ENCODE data around the gene EHBP1. TPM values are rescaled to one million over a fixed set of nuclear protein-coding genes. Genes with fewer than 3 reads are reported as not detected.

The EHBP1 gene
- total and polyA plus RNA-seq, 4 donors: 59.2 to 108 (median 83.2) TPM

DNA sequence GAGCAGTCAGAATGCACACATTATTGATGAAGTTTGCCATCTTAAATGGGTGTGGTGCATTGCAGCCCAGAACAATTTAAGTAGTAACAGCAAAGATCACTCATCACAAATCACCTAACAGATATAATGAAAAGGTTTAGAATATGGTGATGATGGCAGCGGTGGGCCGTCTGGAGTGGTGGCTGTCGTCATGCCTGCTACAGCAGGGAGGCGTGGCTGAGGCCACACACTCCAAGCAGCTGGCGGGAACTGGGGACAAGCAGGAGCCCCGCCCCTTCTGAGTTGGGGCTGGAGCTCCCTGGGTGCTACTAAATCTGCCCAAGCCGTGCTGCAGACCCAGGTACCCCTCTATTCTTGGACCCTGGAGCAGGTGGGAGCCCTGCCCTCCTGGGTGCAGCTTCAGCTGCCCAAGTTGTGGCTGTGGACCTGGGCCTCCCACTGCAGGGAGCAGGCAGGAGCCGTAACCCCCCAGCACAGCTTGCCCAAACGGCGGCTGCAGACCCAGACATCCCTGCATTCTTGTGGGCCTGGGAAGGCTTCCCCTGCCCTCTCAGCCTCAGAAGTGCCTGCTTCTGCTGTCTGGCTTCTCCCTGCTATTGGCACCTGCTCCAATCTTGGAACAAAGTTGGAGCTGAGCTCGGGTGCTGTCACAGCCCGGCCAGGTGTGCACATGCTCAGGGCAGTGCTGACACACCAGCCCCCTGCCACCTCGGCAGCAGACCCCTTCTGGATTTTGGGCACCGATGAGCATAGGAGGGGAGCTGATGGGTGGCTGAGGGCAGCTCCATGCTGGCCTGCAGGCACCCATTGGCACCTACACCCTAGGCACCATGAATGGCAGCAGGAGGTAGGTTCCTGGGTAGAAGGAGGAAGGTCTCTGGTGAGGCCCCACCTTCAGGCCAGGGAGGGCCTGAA lies 149.3 kb downstream of the EHBP1 start:
- WGBS (ENCODE audit: insufficient coverage): 94% methylated on average over 14 of the region's 14 CpGs
- Histone ChIP-seq H3K27ac (ENCODE audit: low read depth, low read length) (no peak overlapping the region), H3K27me3 (ENCODE audit: control insufficient read depth, insufficient read depth, low read length) (no peaks in the 10 kb centered on the region), H3K36me3 (ENCODE audit: control insufficient read depth, insufficient read depth, low read length) (peaks cover 19% of the 10 kb centered on the region), H3K4me3 (ENCODE audit: low read depth, low read length) (no peak overlapping the region), H3K4me1 (ENCODE audit: control insufficient read depth, insufficient read depth, low read length) (no peaks in the 10 kb centered on the region), H3K9me3 (ENCODE audit: control insufficient read depth, insufficient read depth, low read length) (peaks cover 6% of the 10 kb centered on the region)
- no peak for DNase-seq (ENCODE audit: low read depth in 4 of 6, low spot score in 6 of 6)

DNA sequence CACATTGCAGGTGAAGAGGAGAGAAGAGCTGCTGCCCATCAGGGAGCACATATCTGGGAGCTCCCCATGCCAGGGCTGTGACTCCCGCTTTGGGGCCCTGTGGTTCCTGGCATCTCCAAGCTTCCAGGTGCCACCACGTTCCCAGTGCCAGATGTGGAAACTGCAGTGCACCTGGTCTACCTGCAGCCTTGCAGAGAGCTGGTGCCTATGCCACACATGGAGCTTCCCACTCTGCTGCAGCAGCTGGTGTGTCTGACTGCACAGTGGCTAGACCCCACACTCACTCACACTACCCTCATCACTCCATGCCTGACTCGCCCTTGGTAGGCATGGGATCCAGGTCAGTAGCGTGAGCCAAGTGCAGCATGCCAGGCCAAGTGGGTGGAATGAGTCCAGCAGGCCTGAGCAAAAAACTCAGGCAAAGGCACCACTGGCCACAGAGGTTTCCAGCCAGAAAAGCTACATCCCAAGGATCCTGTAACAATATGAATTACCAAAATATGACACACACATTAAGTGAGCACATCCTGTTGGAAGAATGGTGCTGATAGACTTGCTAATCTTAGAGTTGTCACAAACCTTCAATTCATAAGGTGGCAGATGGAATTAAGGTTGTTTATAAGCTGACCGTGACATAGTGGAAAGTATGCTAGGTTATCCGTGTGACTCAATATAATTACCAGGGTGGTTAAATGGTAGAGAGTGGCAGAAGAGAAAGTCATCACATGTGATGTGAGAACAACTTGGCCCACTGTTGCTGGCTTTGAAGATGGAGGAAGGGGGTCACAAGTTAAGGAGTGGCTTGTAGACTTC lies 150.9 kb downstream of the EHBP1 start:
- 92% methylated on average over 6 of the region's 6 CpGs for WGBS (ENCODE audit: insufficient coverage)
- Histone ChIP-seq H3K27me3 (ENCODE audit: control insufficient read depth, insufficient read depth, low read length) (no peaks in the 10 kb centered on the region), H3K4me3 (ENCODE audit: low read depth, low read length) (no peak overlapping the region), H3K36me3 (ENCODE audit: control insufficient read depth, insufficient read depth, low read length) (peaks cover 24% of the 10 kb centered on the region), H3K4me1 (ENCODE audit: control insufficient read depth, insufficient read depth, low read length) (no peaks in the 10 kb centered on the region), H3K27ac (ENCODE audit: low read depth, low read length) (no peak overlapping the region), H3K9me3 (ENCODE audit: control insufficient read depth, insufficient read depth, low read length) (peaks cover 6% of the 10 kb centered on the region)
- DNase-seq (ENCODE audit: low read depth in 4 of 6, low spot score in 6 of 6): no peak

DNA sequence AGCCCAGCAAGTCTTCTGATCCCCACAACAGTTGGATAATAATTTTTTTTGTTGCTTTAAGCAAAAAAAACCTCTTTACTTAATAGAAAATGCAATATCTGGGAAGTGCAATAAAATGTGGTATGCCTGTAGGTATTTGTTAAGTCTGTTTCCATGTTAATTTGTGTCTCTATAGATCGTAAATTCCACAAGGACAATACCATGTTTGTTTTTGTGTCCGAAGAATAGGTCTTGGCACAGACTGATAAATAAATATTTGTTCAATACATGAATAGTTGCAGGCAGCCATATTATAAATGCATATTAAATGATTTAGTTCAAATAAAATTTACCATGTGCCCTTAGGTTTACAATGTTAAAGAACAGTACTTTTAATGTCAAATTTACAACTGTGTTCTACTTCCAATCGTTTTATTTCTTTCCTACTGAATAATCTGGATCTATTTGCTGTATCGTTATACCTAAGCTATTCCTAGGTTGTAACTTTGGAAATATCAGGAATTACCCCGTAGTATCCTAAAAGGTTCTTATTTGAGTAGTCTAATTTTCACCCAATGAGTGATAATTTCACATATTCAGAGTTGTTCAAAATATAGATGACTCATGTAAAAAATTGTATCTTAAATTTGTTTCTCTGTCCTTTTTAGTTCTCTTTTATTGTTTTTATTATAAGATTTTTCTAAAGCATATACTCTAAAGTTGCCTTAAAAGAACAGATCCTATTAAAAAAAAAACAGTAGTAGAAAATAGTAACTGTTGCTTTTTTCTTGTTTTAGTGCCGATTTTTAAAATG lies 151.8 kb downstream of the EHBP1 start:
- WGBS (ENCODE audit: insufficient coverage): 100% methylated on average over 1 of the region's 6 CpGs
- Histone ChIP-seq H3K4me3 (ENCODE audit: low read depth, low read length) (no peak overlapping the region), H3K36me3 (ENCODE audit: control insufficient read depth, insufficient read depth, low read length) (peaks cover 24% of the 10 kb centered on the region)

GRCh38 chr2:62858231-62858832 lies 152.8 kb downstream of the EHBP1 start:
- no peaks in the 10 kb centered on the region for H3K4me1 ChIP-seq (ENCODE audit: control insufficient read depth, insufficient read depth, low read length)
- no peak overlapping the region for H3K27ac ChIP-seq (ENCODE audit: low read depth, low read length)
- 92% methylated on average over 1 of the region's 2 CpGs for WGBS (ENCODE audit: insufficient coverage)
- peaks cover 6% of the 10 kb centered on the region for H3K9me3 ChIP-seq (ENCODE audit: control insufficient read depth, insufficient read depth, low read length)
- no peak for DNase-seq (ENCODE audit: low read depth in 4 of 6, low spot score in 6 of 6)
- H3K4me3 ChIP-seq (ENCODE audit: low read depth, low read length): no peak overlapping the region
- peaks cover 24% of the 10 kb centered on the region for H3K36me3 ChIP-seq (ENCODE audit: control insufficient read depth, insufficient read depth, low read length)
- no peaks in the 10 kb centered on the region for H3K27me3 ChIP-seq (ENCODE audit: control insufficient read depth, insufficient read depth, low read length)

More for the DNA sequence above, 151.8 kb downstream of the EHBP1 start:
- Histone ChIP-seq H3K9me3 (ENCODE audit: control insufficient read depth, insufficient read depth, low read length) (peaks cover 6% of the 10 kb centered on the region), H3K27me3 (ENCODE audit: control insufficient read depth, insufficient read depth, low read length) (no peaks in the 10 kb centered on the region), H3K27ac (ENCODE audit: low read depth, low read length) (no peak overlapping the region), H3K4me1 (ENCODE audit: control insufficient read depth, insufficient read depth, low read length) (no peaks in the 10 kb centered on the region)
- no peak for DNase-seq (ENCODE audit: low read depth in 4 of 6, low spot score in 6 of 6)

DNA sequence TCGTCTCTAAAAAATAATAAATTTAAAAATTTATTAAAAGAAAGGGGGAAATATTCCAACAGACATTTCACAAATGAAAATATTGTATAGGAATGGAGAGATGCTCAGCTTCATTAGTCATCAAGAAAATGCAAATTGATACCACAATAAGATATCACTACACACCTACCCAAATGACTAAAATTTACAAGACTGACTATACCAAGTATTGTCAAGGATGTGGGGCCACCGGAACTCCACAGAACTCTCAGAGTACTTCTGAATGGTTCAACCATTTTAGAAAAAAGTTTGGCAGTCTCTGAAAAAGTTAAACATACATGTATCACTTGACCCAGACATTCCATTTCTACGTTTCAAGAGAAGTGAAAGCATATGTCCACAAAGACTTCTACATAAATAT lies 163.4 kb downstream of the EHBP1 start:
- Histone ChIP-seq H3K27me3 (ENCODE audit: control insufficient read depth, insufficient read depth, low read length) (no peaks in the 10 kb centered on the region), H3K27ac (ENCODE audit: low read depth, low read length) (no peak overlapping the region), H3K4me1 (ENCODE audit: control insufficient read depth, insufficient read depth, low read length) (no peaks in the 10 kb centered on the region), H3K9me3 (ENCODE audit: control insufficient read depth, insufficient read depth, low read length) (peaks cover 6% of the 10 kb centered on the region), H3K4me3 (ENCODE audit: low read depth, low read length) (no peak overlapping the region), H3K36me3 (ENCODE audit: control insufficient read depth, insufficient read depth, low read length) (peaks cover 5% of the 10 kb centered on the region)
- whole genome bisulfite sequencing (ENCODE audit: insufficient coverage): no CpG with 5 or more reads among the region's 3 CpGs
- no peak for DNase-seq (ENCODE audit: low read depth in 4 of 6, low spot score in 6 of 6)

DNA sequence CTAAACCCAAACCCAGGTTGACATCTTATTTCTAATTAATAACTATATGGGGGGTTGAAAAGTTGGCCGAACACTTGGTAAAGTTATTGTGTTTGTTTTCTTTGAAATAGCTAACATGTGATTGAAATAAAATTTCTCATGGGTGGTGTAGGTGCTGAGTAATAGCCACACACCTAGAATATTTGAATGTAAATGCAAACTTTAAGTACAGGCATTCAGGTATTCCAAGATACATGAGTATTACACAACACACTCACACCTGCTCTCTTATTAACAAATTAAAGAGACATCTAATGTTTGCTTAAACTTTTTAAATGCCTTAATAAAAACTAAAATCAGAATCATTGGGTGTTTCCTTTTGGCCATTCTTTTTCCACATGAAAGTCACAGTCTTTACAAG lies 165.5 kb downstream of the EHBP1 start:
- no CpG with 5 or more reads among the region's 1 CpG for WGBS (ENCODE audit: insufficient coverage)
- Histone ChIP-seq H3K27ac (ENCODE audit: low read depth, low read length) (no peak overlapping the region), H3K27me3 (ENCODE audit: control insufficient read depth, insufficient read depth, low read length) (no peaks in the 10 kb centered on the region), H3K4me3 (ENCODE audit: low read depth, low read length) (no peak overlapping the region), H3K4me1 (ENCODE audit: control insufficient read depth, insufficient read depth, low read length) (no peaks in the 10 kb centered on the region), H3K36me3 (ENCODE audit: control insufficient read depth, insufficient read depth, low read length) (peaks cover 12% of the 10 kb centered on the region), H3K9me3 (ENCODE audit: control insufficient read depth, insufficient read depth, low read length) (peaks cover 9% of the 10 kb centered on the region)
- DNase-seq (ENCODE audit: low read depth in 4 of 6, low spot score in 6 of 6): no peak

DNA sequence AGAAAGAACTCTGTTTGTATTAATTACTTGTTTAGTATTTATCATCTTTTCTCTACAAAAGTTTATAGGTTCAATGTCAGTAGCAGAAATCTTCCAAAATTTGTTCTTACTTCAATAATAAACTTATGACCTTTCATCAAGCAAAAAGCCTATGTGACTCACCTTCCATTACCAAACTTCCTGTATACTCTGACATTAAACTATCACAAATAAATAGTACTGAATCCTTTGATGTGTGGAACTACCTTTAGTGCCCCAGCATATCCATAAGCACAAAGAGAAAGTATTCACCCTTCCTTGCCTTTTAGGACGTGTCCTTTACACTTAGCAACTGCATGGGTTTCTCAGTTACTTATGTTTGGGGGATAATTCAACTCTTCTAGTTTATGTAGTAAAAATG lies 166.0 kb downstream of the EHBP1 start:
- no peak overlapping the region for H3K27ac ChIP-seq (ENCODE audit: low read depth, low read length)
- H3K27me3 ChIP-seq (ENCODE audit: control insufficient read depth, insufficient read depth, low read length): no peaks in the 10 kb centered on the region
- no peaks in the 10 kb centered on the region for H3K4me1 ChIP-seq (ENCODE audit: control insufficient read depth, insufficient read depth, low read length)
- no peak for DNase-seq (ENCODE audit: low read depth in 4 of 6, low spot score in 6 of 6)
- no peak overlapping the region for H3K4me3 ChIP-seq (ENCODE audit: low read depth, low read length)
- H3K36me3 ChIP-seq (ENCODE audit: control insufficient read depth, insufficient read depth, low read length): peaks cover 12% of the 10 kb centered on the region
- WGBS (ENCODE audit: insufficient coverage): no CpG with 5 or more reads among the region's 1 CpG
- H3K9me3 ChIP-seq (ENCODE audit: control insufficient read depth, insufficient read depth, low read length): peaks cover 10% of the 10 kb centered on the region

DNA sequence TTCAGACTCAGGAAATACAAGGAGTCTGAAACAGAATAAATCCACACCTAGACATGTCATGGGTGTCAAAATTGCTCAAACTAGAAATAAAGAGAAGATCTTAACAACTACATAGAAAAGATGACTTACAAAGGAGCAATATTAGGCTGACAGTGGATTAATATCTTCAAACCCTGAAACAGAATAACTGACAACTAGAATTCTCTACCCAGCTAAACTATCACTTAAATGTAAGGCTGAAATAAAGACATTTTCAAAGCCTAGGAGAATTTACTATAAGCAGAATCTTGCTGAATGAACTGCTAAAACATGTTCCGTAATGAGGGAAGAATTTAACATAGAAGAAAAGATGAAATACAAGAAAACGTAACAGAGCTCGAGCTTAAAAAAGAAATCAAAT lies 168.1 kb downstream of the EHBP1 start:
- Histone ChIP-seq H3K4me3 (ENCODE audit: low read depth, low read length) (no peak overlapping the region), H3K4me1 (ENCODE audit: control insufficient read depth, insufficient read depth, low read length) (no peaks in the 10 kb centered on the region), H3K36me3 (ENCODE audit: control insufficient read depth, insufficient read depth, low read length) (peaks cover 9% of the 10 kb centered on the region), H3K9me3 (ENCODE audit: control insufficient read depth, insufficient read depth, low read length) (peaks cover 13% of the 10 kb centered on the region), H3K27ac (ENCODE audit: low read depth, low read length) (no peak overlapping the region), H3K27me3 (ENCODE audit: control insufficient read depth, insufficient read depth, low read length) (no peaks in the 10 kb centered on the region)
- no CpG with 5 or more reads among the region's 3 CpGs for WGBS (ENCODE audit: insufficient coverage)
- DNase-seq (ENCODE audit: low read depth in 4 of 6, low spot score in 6 of 6): no peak

- peaks cover 14% of the 10 kb centered on the region for H3K9me3 ChIP-seq (ENCODE audit: control insufficient read depth, insufficient read depth, low read length)
- 97% methylated on average over 6 of the region's 6 CpGs for WGBS (ENCODE audit: insufficient coverage)
Measured at GRCh38 chr2:62874881-62875383, 169.4 kb downstream of the EHBP1 start.

More at GRCh38 chr2:62874881-62875383, 169.4 kb downstream of the EHBP1 start:
- Histone ChIP-seq H3K36me3 (ENCODE audit: control insufficient read depth, insufficient read depth, low read length) (peaks cover 12% of the 10 kb centered on the region), H3K27ac (ENCODE audit: low read depth, low read length) (no peak overlapping the region), H3K4me3 (ENCODE audit: low read depth, low read length) (no peak overlapping the region), H3K27me3 (ENCODE audit: control insufficient read depth, insufficient read depth, low read length) (no peaks in the 10 kb centered on the region), H3K4me1 (ENCODE audit: control insufficient read depth, insufficient read depth, low read length) (no peaks in the 10 kb centered on the region)
- no peak for DNase-seq (ENCODE audit: low read depth in 4 of 6, low spot score in 6 of 6)
